Liver (tissue), 9 donors: ENCODE results near the gene DPP9. TPM values are rescaled to one million over a fixed set of nuclear protein-coding genes. Genes with fewer than 3 reads are reported as not detected.

ENCODE experiments used
- DNase-seq: peaks from one replicate; pipeline ENCODE4 v3.0.0-alpha.2; 2017; ENCODE audit warnings: low spot score
- H3K27ac ChIP-seq, 2 donors: one replicate each; pipeline ENCODE4 v1.7.0; 2013; ENCODE audit warnings: inconsistent platforms in 2 of 2, low read length in 2 of 2, control low read depth in 1 of 2, low read depth in 1 of 2, mild to moderate bottlenecking in 1 of 2
- H3K27me3 ChIP-seq, 4 donors: one replicate each; pipeline versions ENCODE4 v1.6.1 to v1.7.0; 2013; ENCODE audit warnings: low read length in 3 of 4, inconsistent platforms in 1 of 4, mild to moderate bottlenecking in 1 of 4, moderate library complexity in 1 of 4; ENCODE audit not compliant: control insufficient read depth in 4 of 4, insufficient read depth in 4 of 4
- H3K36me3 ChIP-seq, 4 donors: one replicate each; pipeline versions ENCODE4 v1.6.1 to v1.7.0; 2013; ENCODE audit warnings: low read length in 3 of 4, mild to moderate bottlenecking in 3 of 4, low read depth in 1 of 4, moderate library complexity in 1 of 4; ENCODE audit not compliant: control insufficient read depth in 4 of 4, insufficient read depth in 3 of 4
- H3K4me1 ChIP-seq, 4 donors: one replicate each; pipeline versions ENCODE4 v1.6.1 to v1.7.0; 2013; ENCODE audit warnings: low read length in 3 of 4, mild to moderate bottlenecking in 3 of 4, moderate library complexity in 1 of 4; ENCODE audit not compliant: control insufficient read depth in 4 of 4, insufficient read depth in 4 of 4
- H3K4me3 ChIP-seq, 3 donors: one replicate each; pipeline versions ENCODE4 v1.6.1 to v1.7.0; 2013; ENCODE audit warnings: low read length in 3 of 3, control low read depth in 1 of 3, low read depth in 1 of 3, mild to moderate bottlenecking in 1 of 3
- H3K9ac ChIP-seq, 2 donors: one replicate each; pipeline ENCODE4 v1.7.0; 2013; ENCODE audit warnings: low read length in 2 of 2, mild to moderate bottlenecking in 2 of 2, moderate library complexity in 2 of 2, control low read depth in 1 of 2, low read depth in 1 of 2
- H3K9me3 ChIP-seq, 4 donors: one replicate each; pipeline versions ENCODE4 v1.6.1 to v1.7.0; 2013; ENCODE audit warnings: low read length in 3 of 4; ENCODE audit not compliant: control insufficient read depth in 4 of 4
- ATF3 ChIP-seq: IDR thresholded peaks from 2 replicates; pipeline ENCODE4 v1.6.1; 2016; ENCODE audit warnings: antibody characterized with exemption
- EGR1 ChIP-seq, 2 donors: IDR thresholded peaks; 2 replicates each; pipeline ENCODE4 v1.6.1; 2016 to 2018; ENCODE audit warnings: antibody characterized with exemption in 2 of 2, low read depth in 2 of 2
- FOXA1 ChIP-seq: IDR thresholded peaks from 2 replicates; pipeline ENCODE4 v1.6.1; 2016; ENCODE audit warnings: antibody characterized with exemption
- FOXA2 ChIP-seq: IDR thresholded peaks from 2 replicates; pipeline ENCODE4 v1.6.1; 2016; ENCODE audit warnings: antibody characterized with exemption
- GABPA ChIP-seq, 2 donors: IDR thresholded peaks in 1 of 2; conservative IDR thresholded peaks in 1 of 2; 2 replicates each; pipeline ENCODE4 v1.6.1; 2016; ENCODE audit warnings: antibody characterized with exemption in 2 of 2, mild to moderate bottlenecking in 1 of 2, moderate library complexity in 1 of 2
- HNF4A ChIP-seq, 2 donors: conservative IDR thresholded peaks; 2 replicates each; pipeline ENCODE4 v1.6.1; 2016; ENCODE audit warnings: antibody characterized with exemption in 2 of 2, mild to moderate bottlenecking in 2 of 2
- HNF4G ChIP-seq: IDR thresholded peaks from 2 replicates; pipeline ENCODE4 v1.6.1; 2016; ENCODE audit warnings: antibody characterized with exemption
- JUND ChIP-seq, 2 donors: IDR thresholded peaks; 2 replicates each; pipeline ENCODE4 v1.6.1; 2016; ENCODE audit warnings: antibody characterized with exemption in 2 of 2
- NR2F2 ChIP-seq: IDR thresholded peaks from 2 replicates; pipeline ENCODE4 v1.6.1; 2016; ENCODE audit warnings: antibody characterized with exemption
- RAD21 ChIP-seq, 2 donors: IDR thresholded peaks; 2 replicates each; pipeline ENCODE4 v1.6.1; 2016; ENCODE audit warnings: antibody characterized with exemption in 2 of 2, mild to moderate bottlenecking in 2 of 2
- REST ChIP-seq: IDR thresholded peaks from 2 replicates; pipeline ENCODE4 v1.6.1; 2016; ENCODE audit warnings: antibody characterized with exemption, mild to moderate bottlenecking
- RXRA ChIP-seq, 2 donors: IDR thresholded peaks; 2 replicates each; pipeline ENCODE4 v1.6.1; 2017 to 2018; ENCODE audit warnings: antibody characterized with exemption in 2 of 2, mild to moderate bottlenecking in 1 of 2
- SP1 ChIP-seq: IDR thresholded peaks from 2 replicates; pipeline ENCODE4 v1.6.1; 2018; ENCODE audit warnings: antibody characterized with exemption, mild to moderate bottlenecking
- TAF1 ChIP-seq: conservative IDR thresholded peaks from 2 replicates; pipeline ENCODE4 v1.6.1; 2016; ENCODE audit warnings: antibody characterized with exemption, mild to moderate bottlenecking
- YY1 ChIP-seq: IDR thresholded peaks from 2 replicates; pipeline ENCODE4 v1.6.1; 2016; ENCODE audit warnings: antibody characterized with exemption, mild to moderate bottlenecking
- WGBS: extraction: QIAGEN DNeasy Blood & Tissue Kit; methylation state at CpG from one replicate; pipeline ENCODE4 v1.1.7; 2013; 5-methylcytosine and 5-hydroxymethylcytosine counted together
- polyA plus RNA-seq, 2 donors: library from polyadenylated mRNA; stranded (reverse) in 1 of 2; unstranded in 1 of 2; fragments of 200-250 nt in 1 of 2; fragments of >200 nt in 1 of 2; fragmentation: Nextera tagmentation in 1 of 2; extraction: Ambion mirVana in 1 of 2; gene quantifications; one replicate each; pipeline versions ENCODE4 v1.2.1 to v1.2.3, GENCODE V29; 2013 to 2015
- total RNA-seq, 2 donors: library from RNA; depleted of rRNA; stranded (reverse); fragments of >200 nt; gene quantifications; one replicate each; pipeline ENCODE4 v1.2.3, GENCODE V29; 2014
- TF ChIP-seq, protein P1 (sequence below): fragments of 150-350 bp; IDR thresholded peaks from 2 replicates; pipeline ENCODE4 v1.5.1; 2017; ENCODE audit warnings: improper control_type of control experiment, low read depth, low read length; ENCODE audit not compliant: missing input control
- TF ChIP-seq, protein P2 (sequence below): IDR thresholded peaks from 2 replicates; pipeline ENCODE4 v1.6.1; 2016; ENCODE audit warnings: antibody characterized with exemption
- TF ChIP-seq, protein P3 (sequence below): IDR thresholded peaks from 2 replicates; pipeline ENCODE4 v1.6.1; 2016; ENCODE audit warnings: antibody characterized with exemption
- donor health status: healthy.
- donor health status: healthy.
- donor health status: healthy.
- donor health status: healthy.
- donor health status: healthy.

Gene DPP9
- total and polyA plus RNA-seq, 4 donors: 20.5 to 74.5 (median 40.3) TPM

DNA sequence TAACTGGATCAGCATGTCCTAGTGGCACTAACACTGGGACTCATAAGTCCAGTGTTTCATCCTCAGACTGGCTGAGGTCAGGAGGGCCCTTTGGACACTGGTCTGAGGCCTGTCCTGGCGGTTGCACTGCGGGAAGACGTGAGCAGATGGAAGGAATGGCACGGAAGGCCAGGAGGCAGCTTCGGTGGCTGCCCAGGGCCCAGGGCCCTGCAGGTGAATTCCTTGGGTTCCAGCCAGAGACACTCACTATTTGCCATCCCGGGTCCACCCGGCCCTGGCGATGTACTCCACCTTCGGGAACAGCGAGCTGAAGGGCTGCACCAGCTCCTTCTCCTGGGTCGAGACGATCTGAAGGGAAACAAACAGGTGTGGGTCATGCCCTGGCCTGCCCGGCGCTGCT, 26.3 kb downstream of the DPP9 start:
- no peak overlapping the region for H3K4me3 ChIP-seq
- H3K4me1 ChIP-seq: peaks cover 12 to 40% (median 27%) of the 10 kb centered on the region in 4 donors
- H3K9me3 ChIP-seq: no peaks in the 10 kb centered on the region
- WGBS: 72% methylated on average over 14 of the region's 14 CpGs
- peaks cover 30 to 57% (median 48%) of the 10 kb centered on the region in 4 donors for H3K36me3 ChIP-seq
- H3K27me3 ChIP-seq: no peaks in the 10 kb centered on the region
- no peak for DNase-seq
- TF ChIP-seq, protein P1, sequence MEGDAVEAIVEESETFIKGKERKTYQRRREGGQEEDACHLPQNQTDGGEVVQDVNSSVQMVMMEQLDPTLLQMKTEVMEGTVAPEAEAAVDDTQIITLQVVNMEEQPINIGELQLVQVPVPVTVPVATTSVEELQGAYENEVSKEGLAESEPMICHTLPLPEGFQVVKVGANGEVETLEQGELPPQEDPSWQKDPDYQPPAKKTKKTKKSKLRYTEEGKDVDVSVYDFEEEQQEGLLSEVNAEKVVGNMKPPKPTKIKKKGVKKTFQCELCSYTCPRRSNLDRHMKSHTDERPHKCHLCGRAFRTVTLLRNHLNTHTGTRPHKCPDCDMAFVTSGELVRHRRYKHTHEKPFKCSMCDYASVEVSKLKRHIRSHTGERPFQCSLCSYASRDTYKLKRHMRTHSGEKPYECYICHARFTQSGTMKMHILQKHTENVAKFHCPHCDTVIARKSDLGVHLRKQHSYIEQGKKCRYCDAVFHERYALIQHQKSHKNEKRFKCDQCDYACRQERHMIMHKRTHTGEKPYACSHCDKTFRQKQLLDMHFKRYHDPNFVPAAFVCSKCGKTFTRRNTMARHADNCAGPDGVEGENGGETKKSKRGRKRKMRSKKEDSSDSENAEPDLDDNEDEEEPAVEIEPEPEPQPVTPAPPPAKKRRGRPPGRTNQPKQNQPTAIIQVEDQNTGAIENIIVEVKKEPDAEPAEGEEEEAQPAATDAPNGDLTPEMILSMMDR: no peak
- TF ChIP-seq HNF4A (conservative IDR thresholded peaks at IDR 0.05): peak; percentile 5 to 11
- no peak overlapping the region for H3K9ac ChIP-seq
- peak overlapping the region in 1 of 2 donors; percentile 1 for H3K27ac ChIP-seq

- peaks cover 24 to 43% (median 35%) of the 10 kb centered on the region in 4 donors for H3K36me3 ChIP-seq
- no peak overlapping the region for H3K9ac ChIP-seq
- H3K27me3 ChIP-seq: no peaks in the 10 kb centered on the region
- H3K9me3 ChIP-seq: no peaks in the 10 kb centered on the region
- no peak for DNase-seq
- peak in 1 of 2 donors; percentile 2 for TF ChIP-seq HNF4A (conservative IDR thresholded peaks at IDR 0.05)
- no peak for TF ChIP-seq FOXA2
- peak; percentile 11 to 42 for TF ChIP-seq RXRA (IDR thresholded peaks at IDR 0.05)
- TF ChIP-seq, protein P2, sequence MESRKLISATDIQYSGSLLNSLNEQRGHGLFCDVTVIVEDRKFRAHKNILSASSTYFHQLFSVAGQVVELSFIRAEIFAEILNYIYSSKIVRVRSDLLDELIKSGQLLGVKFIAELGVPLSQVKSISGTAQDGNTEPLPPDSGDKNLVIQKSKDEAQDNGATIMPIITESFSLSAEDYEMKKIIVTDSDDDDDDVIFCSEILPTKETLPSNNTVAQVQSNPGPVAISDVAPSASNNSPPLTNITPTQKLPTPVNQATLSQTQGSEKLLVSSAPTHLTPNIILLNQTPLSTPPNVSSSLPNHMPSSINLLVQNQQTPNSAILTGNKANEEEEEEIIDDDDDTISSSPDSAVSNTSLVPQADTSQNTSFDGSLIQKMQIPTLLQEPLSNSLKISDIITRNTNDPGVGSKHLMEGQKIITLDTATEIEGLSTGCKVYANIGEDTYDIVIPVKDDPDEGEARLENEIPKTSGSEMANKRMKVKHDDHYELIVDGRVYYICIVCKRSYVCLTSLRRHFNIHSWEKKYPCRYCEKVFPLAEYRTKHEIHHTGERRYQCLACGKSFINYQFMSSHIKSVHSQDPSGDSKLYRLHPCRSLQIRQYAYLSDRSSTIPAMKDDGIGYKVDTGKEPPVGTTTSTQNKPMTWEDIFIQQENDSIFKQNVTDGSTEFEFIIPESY: no peak
- peak overlapping the region; percentile 44 to 85 for H3K27ac ChIP-seq
- H3K4me1 ChIP-seq: peaks cover 13 to 47% (median 32%) of the 10 kb centered on the region in 4 donors
- 41% methylated on average over 19 of the region's 19 CpGs for WGBS
- H3K4me3 ChIP-seq: no peak overlapping the region
These were observed 28.4 kb downstream of the DPP9 start for GRCh38 chr19:4695224-4695731.

DNA sequence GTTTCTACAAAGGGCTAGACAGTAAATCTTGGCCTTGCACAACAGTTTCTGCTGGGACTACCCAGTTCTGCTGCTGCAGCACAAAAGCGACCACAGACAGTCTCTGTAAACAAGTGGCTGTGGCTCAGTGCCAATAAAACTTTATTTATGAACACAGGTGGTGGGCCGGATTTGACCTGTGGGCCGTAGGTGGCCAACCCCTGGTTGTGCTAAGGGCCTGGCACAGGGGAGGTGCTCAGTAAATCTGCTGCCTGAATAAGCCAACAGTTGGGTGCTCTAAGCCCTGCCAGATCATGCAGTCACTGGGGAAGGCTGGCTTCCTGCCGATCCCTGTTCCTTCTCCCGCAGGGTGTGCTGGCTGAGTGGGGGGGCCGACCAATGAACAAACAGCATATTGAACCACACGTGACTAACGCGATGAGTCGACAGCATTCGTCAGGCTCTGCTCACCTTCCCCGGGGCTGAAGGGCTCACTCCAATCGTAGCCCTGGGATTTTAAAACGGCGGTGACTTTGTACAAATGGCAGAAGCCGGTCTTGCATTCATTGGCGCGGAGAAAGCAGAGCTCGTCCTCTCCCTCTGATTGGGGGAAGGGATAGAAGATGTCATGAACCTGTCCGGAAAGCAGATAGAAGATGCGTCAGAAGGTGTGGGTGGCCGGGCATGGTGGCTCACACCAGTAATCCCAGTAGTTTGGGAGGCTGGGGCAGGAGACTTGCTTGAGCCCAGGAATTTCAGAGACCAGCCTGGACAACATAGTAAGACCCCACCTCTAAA, 29.2 kb downstream of the DPP9 start:
- WGBS: 32% methylated on average over 22 of the region's 22 CpGs
- H3K36me3 ChIP-seq: peaks cover 26 to 43% (median 33%) of the 10 kb centered on the region in 4 donors
- peaks cover 13 to 47% (median 32%) of the 10 kb centered on the region in 4 donors for H3K4me1 ChIP-seq
- H3K9me3 ChIP-seq: no peaks in the 10 kb centered on the region
- no peaks in the 10 kb centered on the region for H3K27me3 ChIP-seq
- no peak for DNase-seq
- no peak overlapping the region for H3K4me3 ChIP-seq
- H3K9ac ChIP-seq: no peak overlapping the region
- peak overlapping the region; percentile 44 to 85 for H3K27ac ChIP-seq
- TF ChIP-seq YY1: peak; percentile 57
- TF ChIP-seq EGR1 (IDR thresholded peaks at IDR 0.05; ENCODE audit: low read depth in 2 of 2): peak in 1 of 2 donors; percentile 14
- TF ChIP-seq NR2F2: peak; percentile 94
- no peak for TF ChIP-seq HNF4G
- TF ChIP-seq HNF4A (conservative IDR thresholded peaks at IDR 0.05): peak; percentile 68 to 72
- peak; percentile 92 for TF ChIP-seq SP1
- peak; percentile 79 for TF ChIP-seq REST
- peak; percentile 52 for TF ChIP-seq ATF3
- peak; percentile 71 for TF ChIP-seq FOXA1
- TF ChIP-seq TAF1: no peak
- TF ChIP-seq, protein P3, sequence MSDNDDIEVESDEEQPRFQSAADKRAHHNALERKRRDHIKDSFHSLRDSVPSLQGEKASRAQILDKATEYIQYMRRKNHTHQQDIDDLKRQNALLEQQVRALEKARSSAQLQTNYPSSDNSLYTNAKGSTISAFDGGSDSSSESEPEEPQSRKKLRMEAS: no peak
- no peak for TF ChIP-seq JUND (IDR thresholded peaks at IDR 0.05)
- TF ChIP-seq FOXA2: peak; percentile 94
- peak in 1 of 2 donors; percentile 65 for TF ChIP-seq GABPA (IDR thresholded peaks at IDR 0.05 in 1 of 2, conservative IDR thresholded peaks at IDR 0.05 in 1 of 2)
- peak; percentile 92 to 95 for TF ChIP-seq RXRA (IDR thresholded peaks at IDR 0.05)
- TF ChIP-seq RAD21 (IDR thresholded peaks at IDR 0.05): peak; percentile 41 to 55
